GM18867 (cell line): ENCODE results near the gene PRKCE.

ENCODE experiments used
- ATAC-seq: cut with Tn5 transposase; IDR thresholded peaks from one replicate; pipeline ENCODE4 v1.9.1; 2021; ENCODE audit warnings: mild to moderate bottlenecking, moderate library complexity; ENCODE audit not compliant: unreplicated experiment

PRKCE gene

GRCh38 chr2:45723857-45724256 is 72.4 kb downstream of the PRKCE start:
- no peak for ATAC-seq

GRCh38 chr2:45724335-45724734 is 72.9 kb downstream of the PRKCE start:
- ATAC-seq = no peak

GRCh38 chr2:45725731-45726130 is 74.3 kb downstream of the PRKCE start:
- ATAC-seq = no peak

GRCh38 chr2:45726188-45726587 is 74.7 kb downstream of the PRKCE start:
- ATAC-seq = no peak

- ATAC-seq = peak; percentile 79
Observed at GRCh38 chr2:45728458-45728942, 77.0 kb downstream of the PRKCE start.

GRCh38 chr2:45729753-45730512 is 78.5 kb downstream of the PRKCE start:
- ATAC-seq = peak; percentile 66

GRCh38 chr2:45731141-45731540 is 79.7 kb downstream of the PRKCE start:
- ATAC-seq = no peak

GRCh38 chr2:45732436-45732835 is 81.0 kb downstream of the PRKCE start:
- no peak for ATAC-seq

- no peak for ATAC-seq
Observed at GRCh38 chr2:45732946-45733345, 81.5 kb downstream of the PRKCE start.

- no peak for ATAC-seq
Observed at GRCh38 chr2:45734336-45734735, 82.9 kb downstream of the PRKCE start.

- no peak for ATAC-seq
Observed at GRCh38 chr2:45734952-45735351, 83.5 kb downstream of the PRKCE start.

GRCh38 chr2:45736757-45737704 is 85.6 kb downstream of the PRKCE start:
- no peak for ATAC-seq

GRCh38 chr2:45739796-45740485 is 88.5 kb downstream of the PRKCE start:
- ATAC-seq = no peak

- ATAC-seq = no peak
Observed at GRCh38 chr2:45741161-45741850, 89.8 kb downstream of the PRKCE start.

- no peak for ATAC-seq
Observed at GRCh38 chr2:45743531-45744396, 92.3 kb downstream of the PRKCE start.

- ATAC-seq = no peak
Observed at GRCh38 chr2:45745231-45745630, 93.8 kb downstream of the PRKCE start.

GRCh38 chr2:45746888-45747287 is 95.4 kb downstream of the PRKCE start:
- no peak for ATAC-seq

- no peak for ATAC-seq
Observed at GRCh38 chr2:45747363-45747762, 95.9 kb downstream of the PRKCE start.

GRCh38 chr2:45748239-45748638 is 96.8 kb downstream of the PRKCE start:
- no peak for ATAC-seq

- no peak for ATAC-seq
Observed at GRCh38 chr2:45750001-45750400, 98.5 kb downstream of the PRKCE start.
